Stimulated activated CD8-positive, alpha-beta memory T cell treated with anti-CD3 and anti-CD28 coated beads, Interleukin-4, amount 100 ng/mL, for 24 hours (primary cell): ENCODE data around the gene PAOX.

Experiments used
- DNase-seq: peaks from one replicate; pipeline ENCODE4 v3.0.0-alpha.2; 2020; ENCODE audit warnings: low read depth

PAOX gene

DNA sequence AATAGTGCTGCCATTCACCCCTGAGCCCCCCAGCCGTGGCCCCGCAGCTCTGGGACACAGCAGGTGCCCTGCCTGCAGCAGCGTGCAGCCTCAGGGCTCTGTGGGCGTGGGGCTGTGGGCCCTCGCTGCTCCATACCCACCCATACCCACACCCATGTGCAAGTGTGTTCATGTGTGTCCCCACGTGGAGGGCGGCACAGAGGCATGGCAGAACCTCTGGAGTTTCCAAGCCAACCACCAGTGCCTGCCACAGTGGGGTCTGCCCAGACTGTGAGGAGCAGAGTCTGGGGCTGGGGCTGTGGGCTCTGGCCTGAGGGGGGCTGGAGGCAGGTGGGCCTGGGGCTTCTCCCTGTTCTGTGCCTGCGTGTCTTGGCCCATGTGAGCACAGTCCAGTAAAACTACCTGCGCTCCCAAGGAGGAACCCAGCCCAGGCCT is 29.5 kb upstream of the PAOX start:
- DNase-seq = no peak

DNA sequence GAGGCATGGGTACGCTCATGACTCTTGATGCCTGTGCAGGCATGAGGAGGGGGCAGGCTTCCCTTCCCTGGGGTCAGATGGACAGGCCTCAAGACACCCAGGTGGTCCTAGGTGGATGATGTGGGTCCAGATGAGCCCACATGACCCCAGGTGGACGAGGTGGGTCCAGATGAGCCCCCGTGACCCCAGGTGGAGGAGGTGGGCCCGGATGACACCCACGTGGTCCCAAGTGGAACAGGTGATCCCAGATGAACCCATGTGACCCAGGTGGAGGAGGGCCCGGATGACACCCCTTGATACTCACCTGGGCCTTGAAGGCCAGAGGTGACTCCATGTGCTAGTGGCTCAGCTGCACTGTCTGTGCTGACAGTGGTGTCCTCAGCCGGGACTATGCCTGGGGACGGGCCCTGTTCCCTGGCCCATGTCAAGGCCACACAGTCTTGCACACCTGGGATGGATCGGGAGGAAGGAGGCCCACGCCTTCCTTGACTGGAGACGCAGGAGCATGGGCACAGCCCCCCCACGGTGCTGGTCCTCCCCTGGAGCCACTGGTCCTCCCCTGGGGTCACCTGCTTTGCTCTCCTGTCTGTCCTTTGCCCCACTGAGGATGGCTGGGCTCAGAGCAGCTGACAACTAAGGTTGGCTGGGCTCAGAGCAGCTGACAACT is 28.6 kb upstream of the PAOX start:
- no peak for DNase-seq

DNA sequence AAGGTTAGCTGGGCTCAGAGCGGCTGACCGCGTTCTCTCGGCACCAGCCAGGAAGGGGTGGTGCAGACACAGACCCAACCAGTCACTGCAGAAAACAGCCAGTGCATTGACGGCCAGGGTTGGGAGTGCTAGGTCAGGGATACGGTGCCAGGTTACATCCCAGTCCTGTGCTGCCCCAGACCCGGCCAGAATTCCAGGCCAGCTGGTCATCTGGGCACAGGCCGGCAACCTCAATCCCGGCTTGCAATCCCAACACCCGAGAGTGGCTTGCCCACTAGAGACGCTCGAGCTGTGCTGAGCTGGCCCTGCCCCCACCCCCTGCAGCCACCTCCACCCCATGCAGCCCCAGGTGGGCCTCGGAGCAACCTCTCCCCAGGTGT is 28.1 kb upstream of the PAOX start:
- no peak for DNase-seq

DNA sequence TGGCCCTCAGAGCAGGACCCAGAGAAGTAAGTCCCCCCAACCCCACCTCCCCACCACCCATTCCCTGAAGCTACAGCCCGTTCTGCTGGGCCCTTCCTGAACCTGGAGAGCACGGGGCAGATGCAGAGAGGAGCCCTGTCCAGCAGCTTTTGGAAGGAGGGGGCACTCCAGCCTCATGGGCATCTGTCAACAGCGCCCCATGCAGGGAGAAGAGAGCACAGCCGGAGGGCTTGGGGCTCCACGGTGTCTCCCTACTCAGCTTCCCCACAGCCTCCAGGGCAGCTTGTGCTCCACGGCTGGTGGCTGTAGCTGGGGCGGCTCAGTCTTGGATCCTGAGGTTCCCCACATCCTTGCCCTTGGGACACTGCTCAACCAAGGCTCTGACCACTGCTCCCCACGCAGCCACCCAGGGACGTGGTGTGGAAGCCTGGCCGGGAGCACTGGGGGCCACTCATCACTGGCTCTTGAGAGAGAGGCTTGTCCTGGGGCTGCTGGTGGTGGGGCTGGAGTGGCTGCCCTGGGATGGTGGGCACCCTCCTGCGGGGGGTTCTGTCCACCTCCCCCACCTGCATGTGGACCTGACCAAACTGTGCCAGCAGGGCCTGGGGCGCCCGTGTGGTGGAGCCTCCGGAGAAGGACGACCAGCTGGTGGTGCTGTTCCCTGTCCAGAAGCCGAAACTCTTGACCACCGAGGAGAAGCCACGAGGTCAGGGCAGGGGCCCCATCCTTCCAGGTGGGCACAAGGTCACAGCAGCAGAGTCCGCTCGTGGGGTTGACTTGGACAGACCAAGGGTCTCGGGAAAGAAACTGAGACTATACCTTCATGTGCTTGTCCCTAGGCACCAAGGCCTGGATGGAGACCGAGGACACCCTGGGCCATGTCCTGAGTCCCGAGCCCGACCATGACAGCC is 27.4 kb upstream of the PAOX start:
- DNase-seq = no peak

DNA sequence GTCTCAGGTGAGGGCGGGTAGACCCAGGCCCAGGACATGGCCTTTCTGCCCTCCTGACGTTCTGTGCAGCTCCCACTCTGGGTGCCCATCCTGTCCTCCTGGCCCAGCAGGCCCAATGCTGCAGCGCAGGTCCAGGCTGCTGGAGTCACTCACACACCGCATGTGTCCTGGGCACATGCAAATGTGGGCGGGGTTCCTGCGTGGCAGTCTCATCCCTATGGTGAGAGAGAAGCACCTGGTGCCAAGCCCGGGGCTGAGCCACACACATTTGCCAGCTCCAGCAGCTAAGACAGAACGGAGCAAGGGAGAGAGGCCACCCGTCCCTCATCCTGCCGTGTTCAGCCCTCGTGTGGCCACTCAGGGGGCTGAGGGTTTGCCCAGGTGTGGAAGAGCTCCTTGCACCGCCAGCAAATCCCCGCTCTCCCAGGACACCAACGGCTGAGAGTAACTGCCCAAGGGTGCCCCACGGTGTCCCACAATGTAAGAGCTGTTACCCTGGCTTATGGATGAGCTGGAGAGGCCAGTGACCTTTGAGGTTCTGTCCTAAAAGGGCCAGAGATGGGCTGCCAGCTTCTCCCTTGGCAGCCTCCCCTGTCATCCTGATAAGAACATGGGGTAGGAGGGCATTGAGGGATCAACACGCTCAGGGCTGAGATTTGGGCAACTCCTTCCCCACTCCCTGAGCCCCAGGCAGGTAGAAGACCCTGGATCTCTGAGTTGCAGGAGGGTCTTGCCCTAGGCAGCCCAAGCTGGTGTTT is 25.7 kb upstream of the PAOX start:
- no peak for DNase-seq

DNA sequence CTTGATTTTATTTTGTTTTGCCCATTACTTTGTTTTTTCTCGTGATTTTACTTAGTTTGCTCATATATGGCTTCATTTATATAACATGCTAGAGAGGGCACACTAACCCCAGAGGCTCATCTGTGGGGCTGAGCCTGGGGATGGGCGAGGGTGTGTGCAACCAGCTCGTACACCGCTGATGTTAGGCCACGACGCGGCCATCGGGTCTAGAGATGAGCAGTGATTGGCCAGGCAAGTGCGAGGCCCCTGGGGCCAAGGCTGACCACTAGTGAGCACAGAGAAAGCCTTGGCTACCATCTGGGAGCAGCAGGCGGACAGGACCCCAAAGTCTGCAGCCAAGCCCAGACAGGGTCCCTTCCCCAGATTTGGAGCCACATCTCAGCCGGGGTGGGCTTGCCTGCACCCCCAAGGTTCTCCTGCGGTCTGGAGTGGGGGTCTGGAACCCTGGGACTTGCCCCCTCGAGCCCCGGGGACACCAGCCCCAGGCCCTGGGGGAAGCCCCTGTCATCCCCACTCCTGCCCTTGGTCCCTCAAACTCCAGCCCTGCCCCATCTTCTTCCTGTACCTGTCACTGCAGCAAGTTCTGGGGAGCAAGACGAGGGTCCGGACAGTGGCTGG is 25.0 kb upstream of the PAOX start:
- no peak for DNase-seq

DNA sequence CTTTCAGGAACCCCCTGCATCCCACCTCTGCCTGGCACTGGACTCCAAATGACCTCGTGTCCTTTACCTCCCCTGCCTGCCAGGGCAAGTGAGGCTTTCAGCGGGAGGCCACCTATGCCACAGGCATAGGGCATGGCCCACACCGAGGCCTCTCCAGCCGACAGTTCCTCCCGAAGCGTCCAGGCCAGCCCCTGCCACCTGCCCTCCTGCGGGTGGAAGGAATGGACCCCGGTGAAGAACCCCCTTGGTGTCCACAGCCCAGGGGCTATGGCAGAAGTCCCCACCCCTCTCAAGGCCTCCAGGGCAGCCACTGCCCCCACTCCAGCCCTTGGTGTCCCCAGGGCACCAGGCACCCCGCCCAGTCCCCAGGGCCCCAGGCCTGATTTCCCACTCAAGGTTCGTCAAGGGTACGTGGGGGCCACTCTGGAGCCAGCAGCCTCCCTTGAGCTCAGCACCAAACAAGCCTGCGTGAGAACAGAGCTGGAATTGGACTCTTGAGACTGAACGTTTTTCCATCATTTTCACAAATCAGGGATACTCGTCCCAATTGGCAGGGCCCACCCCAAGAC is 24.3 kb upstream of the PAOX start:
- DNase-seq = no peak

DNA sequence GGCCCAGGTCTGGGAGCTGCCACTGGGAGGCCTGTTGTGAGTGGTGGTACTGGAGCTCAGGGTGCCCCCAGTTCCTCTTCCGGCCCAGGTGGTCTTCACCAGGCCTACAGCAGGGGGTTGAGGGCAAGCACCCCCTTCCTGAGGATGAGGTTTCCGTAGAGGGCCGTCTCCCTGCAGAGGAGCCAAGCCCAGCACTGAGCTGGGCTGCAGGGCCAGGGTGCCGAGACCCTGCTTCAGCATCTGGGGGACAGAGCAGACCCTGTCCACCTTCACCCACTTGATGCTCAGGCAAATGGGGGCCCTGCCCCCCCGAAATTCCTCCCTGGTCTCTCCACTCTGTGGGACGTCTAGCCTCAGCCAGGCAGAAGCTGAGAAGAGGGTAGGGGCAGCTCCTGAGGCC is 23.8 kb upstream of the PAOX start:
- DNase-seq = no peak

DNA sequence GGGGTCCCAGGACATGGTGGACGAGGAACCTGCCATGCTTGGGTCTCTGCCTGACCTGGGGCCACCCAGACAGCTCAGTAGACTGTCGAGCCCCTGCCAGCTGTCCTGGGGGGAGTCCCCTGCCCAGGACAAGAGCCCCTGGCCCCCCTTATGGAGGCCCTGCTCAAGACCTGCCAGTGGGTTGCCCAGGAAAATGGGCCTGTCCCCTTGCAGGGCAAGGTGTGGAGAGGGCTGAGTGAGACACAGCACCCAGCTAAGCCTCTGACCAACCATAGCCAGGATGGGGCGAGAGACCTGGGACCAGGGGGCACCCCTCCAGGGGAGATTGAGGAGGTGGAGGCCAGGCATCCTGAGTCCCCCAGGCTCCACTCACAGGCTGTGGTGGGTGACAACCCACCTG is 23.1 kb upstream of the PAOX start:
- DNase-seq = no peak

DNA sequence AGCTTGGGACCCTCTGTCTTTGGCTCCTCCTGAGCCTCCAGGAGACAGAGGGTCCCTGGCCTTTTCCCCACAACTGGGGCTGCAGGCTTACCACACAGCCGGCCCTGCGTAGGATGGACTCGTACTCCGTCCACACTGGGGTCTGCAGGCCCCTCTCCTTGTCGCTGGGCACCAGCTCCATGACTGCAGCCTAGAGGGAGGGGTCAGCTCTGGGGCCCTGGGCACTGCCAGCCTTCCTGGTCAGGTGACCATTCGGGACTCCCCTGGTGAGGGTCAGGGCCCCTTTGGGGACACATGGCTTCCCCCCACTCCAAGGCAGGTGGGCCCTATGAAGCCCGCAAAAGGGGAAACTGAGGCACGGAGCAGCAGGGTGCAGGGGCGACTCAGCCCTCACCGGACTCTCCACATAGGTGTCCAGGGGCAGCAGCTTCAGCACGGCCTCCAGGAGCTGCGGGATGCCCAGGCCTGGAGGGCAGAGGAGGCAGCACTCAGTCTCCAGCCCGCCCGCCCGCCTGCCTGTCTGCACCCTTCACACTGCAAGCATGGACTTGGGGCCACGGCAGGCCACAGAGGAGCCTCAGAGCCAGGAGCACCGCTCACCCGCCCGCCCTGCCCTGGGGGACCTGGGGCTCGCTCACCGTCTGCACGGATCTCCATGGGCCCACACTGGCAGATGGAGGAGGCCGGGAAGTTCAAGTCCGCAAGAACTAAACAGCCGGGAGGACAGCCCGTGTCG is 22.3 kb upstream of the PAOX start:
- no peak for DNase-seq

DNA sequence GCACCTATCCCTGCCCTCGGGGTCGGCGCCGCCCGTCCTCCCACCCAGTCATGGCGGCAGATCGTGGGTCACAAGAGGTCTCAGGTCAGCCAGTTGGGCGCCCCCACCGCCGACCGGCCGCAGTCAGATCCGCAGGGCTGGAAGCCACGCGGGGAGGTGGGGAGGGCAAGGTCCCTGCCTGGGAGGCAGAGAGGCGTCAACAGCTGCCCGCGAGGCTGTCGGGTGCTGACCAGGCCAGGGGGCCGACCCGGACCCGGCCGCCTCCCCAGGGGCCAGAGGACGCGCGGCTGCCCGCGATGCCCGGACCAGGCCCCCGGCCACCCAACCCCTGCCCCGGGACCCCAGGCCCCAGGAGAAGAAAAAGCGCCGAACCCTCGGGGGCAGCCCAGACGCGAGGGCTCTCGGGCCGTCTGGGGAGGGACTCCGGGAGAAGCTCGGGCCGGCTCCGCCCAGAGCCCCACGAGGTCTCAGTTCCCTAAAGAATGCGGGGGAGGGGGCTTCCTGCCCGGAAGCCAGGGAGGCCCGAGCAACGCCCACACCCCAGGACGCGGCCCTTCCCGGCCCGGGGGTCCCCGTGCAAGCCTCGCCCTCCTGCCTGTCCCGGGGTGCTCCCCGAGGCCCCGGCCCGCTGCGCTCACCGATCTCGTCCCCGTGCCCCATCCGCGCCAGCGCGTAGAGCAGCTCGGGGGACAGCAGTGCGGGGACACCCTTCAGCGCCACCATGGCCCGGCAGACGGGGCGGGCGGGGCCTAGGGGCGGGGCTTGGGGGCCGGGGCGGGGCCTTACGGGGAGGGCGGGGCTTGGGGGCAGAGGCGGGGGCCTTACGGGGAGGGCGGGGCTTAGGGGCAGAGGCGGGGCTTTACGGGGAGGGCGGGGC is 21.5 kb upstream of the PAOX start, which contains the start of gene FUOM:
Gene FUOM, minus strand, starts transcription at position 735 of the 877 bp plus-strand sequence. Its CDS starts 12 bp downstream, at position 723.
- peak; percentile 66 for DNase-seq

DNA sequence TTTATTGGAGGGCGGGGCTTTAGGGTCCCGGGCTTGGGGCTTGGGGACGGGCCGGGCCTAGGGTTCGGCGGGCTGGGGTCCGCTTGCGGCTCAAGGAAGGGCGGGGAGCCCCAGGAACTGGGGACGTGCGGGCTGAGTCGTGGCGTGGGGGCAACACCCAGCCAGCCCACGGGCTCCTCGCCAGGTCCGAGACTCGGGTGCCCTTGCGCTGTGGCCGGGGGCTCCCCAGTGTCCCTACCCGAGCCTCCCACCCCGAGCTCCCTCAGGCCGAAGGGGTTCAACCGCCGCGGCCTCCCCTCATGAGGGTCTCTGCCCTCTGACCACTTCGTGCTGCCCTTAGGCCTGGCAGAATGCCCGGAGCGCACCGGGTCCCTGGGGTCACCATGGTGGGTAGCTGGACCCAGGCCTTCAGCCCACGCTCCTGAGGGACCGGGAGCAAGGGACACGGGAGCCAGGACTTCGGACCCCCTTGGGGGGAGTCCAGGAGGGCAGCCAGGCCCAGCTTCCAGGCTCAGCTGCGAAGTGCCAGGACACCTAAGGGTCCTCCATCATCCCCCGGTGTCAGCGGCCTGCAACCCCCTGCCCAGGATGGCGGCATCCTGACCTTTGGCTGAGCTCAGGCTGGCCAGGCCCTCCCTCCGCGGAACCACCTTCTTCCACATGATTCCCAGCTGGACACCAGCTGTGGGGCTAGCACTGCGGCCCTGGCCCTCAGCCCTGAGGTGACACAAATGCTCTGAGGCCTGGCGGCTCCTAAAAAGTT is 20.7 kb upstream of the PAOX start:
- DNase-seq = no peak

DNA sequence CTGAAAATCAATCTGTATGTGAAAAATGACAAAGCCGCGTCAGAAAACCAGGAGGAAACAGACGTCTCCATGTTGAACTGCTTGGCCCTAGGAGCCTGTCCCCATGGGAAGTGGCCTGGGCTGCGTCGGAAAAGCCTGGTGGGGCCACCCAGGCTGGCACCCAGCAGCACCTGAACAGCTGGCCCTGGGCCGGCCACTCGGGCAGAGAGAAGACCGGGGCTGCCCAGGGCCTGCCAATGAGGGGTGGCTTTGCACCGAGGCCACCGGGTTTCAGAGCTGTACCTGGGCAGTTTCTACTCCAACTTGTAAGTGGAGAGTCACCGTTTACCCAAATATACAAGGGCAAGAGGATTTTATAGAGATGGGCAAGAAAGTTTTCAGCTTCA is 20.1 kb upstream of the PAOX start:
- DNase-seq = no peak

DNA sequence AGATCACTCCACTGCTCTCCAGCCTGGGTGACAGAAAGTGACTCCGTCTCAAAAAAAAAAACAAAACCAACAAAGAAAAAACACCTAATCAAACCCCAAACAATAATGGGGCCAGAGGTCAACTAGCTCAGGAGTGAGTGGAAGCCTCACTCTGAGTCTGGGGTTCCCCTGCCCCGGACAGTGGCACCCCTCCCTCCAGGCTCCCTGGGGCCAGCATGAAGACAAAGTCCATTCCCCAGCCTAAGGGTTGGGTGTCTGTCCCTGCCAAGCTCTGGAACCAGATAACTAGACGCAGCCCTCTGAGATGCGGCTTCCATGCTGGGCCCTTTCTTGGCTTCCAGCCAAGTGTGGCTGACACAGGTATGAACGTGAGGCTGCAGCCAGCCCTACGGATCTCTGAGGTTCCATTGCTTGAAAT is 19.5 kb upstream of the PAOX start:
- DNase-seq = no peak

DNA sequence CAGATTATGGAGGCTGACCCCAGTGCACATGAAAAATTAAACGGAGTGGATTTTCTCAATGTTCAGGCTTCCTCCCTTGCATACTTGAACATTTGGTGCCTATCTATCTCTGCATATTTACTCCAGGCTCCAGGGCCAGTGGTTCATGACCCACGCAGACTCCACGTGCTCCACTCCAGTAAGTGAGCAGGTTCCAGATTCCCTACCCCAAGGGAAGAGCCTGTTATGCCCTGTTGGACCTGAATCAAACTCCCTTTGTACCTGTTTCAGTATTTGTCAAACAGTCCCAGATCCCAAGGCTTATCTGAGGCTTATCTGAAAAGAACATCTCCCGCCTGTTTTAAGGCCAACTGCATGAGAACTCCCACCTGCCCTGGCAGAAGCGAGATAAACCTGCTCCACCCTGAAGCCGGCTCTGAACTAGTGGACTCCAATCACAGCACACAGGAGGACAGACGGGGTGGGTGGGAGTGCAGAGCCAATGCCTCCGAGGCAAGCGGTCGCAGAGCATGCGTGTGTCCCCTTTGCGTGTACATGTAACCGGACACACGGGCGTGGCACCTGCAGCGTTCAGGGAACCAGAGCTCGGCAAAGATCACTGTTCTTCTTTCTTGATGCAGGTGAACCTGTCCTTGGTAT is 19.0 kb upstream of the PAOX start:
- DNase-seq = no peak

DNA sequence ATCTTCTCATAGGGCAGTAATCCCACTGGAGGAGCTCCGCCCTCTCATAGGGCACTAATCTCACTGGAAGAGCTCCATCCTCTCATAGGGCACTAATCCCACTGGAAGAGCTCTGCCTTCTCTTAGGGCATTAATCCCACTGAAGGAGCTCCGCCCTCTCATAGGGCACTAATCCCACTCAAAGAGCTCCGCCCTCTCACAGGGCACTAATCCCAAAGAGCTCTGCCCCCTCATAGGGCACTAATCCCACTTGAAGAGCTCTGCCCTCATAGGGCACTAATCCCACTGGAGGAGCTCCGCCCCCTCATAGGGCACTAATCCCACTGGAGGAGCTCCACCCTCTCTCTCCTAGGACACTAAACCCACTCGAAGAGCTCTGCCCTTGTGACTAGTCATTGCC is 17.8 kb upstream of the PAOX start:
- DNase-seq = no peak

DNA sequence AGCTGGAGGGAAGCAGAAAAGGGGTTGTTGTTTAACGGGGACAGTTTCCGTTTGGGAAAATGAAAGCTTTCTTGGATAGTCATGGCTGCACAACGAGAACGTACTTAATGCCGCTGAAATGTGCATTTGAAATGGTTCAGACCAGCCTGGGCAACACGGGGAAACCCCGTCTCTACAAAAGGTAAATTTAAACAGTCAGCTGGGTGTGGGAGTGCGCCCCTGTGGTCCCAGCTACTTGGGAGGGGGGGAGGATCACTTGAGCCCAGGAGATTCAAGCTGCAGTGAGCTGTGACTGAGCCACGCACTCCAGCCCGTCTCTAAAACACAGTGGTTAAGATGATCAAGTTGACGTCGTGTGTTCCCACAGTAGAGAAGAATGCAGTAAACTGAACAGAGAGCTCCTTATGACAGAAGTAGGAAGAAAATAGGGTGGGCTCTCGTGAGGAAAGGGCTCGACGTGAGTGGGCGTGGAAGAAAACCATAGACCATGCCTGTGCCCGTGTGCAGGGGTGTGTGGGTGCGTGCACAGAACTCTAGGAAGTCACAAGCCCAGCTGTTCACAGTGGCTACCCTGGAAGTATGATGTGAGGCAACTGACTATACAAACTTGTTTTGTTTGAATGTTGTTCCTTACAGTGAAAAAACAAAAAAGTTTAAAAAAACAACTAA is 17.2 kb upstream of the PAOX start:
- no peak for DNase-seq

DNA sequence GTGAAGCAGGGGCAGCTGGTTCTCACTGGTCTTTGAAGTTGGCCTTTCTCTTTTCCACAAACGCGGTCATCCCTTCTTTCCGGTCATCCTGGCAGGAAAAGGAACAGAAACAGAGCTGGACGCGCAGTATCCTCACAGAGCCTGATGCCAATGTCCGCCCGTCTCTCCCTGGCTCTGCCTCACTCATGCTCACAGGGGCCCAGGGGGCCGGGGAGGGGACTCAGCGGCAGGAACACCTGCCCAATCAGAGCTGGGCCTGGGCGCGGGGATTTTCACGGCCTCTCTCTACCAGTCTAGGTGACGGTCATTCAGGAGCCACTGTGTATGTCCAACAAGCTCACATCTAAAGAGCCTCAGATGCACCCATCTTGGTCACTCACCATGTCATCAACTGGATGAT is 16.2 kb upstream of the PAOX start:
- no peak for DNase-seq
